GM12878 (cell line): Measurements from ENCODE around the gene NR6A1.

Experiments used
- ATF2 ChIP-seq: IDR thresholded peaks from 2 replicates; pipeline ENCODE4 v1.6.1; 2012; ENCODE audit warnings: low read length, inconsistent platforms
- CTCF ChIP-seq, 3 experiments: IDR thresholded peaks in 2 of 3; conservative IDR thresholded peaks in 1 of 3; 2 replicates each; pipeline ENCODE4 v1.5.1; 2011; ENCODE audit warnings: low read depth in 3 of 3, low read length in 3 of 3, mild to moderate bottlenecking in 3 of 3, control low read depth in 2 of 3, moderate library complexity in 2 of 3, inconsistent platforms in 1 of 3, mixed read lengths in 1 of 3; ENCODE audit not compliant: control insufficient read depth in 2 of 3, insufficient read depth in 1 of 3; ENCODE audit errors: extremely low read depth in 1 of 3
- EP300 ChIP-seq, 2 experiments: fragments of 150-350 bp in 1 of 2; IDR thresholded peaks; 2 replicates each; pipeline ENCODE4 v1.6.1; 2011 to 2012; ENCODE audit warnings: low read depth in 2 of 2, low read length in 2 of 2, borderline replicate concordance in 1 of 2, improper control_type of control experiment in 1 of 2, inconsistent platforms in 1 of 2; ENCODE audit not compliant: control insufficient read depth in 1 of 2
- TAF1 ChIP-seq: IDR thresholded peaks from 2 replicates; pipeline ENCODE4 v1.6.1; 2011; ENCODE audit warnings: mild to moderate bottlenecking, low read depth, low read length, borderline replicate concordance
- USF2 ChIP-seq: IDR thresholded peaks from 2 replicates; pipeline ENCODE4 v1.6.1; 2011; ENCODE audit warnings: low read depth, low read length, improper control_type of control experiment, borderline replicate concordance
- ZBTB33 ChIP-seq: fragments of 450-650 bp; IDR thresholded peaks from 2 replicates; pipeline ENCODE4 v1.6.1; 2017; ENCODE audit warnings: mild to moderate bottlenecking

GRCh38 chr9:124664143-124664542 lies 107.0 kb downstream of the NR6A1 start:
- TF ChIP-seq ZBTB33 (no peak), EP300 (IDR thresholded peaks at IDR 0.05; ENCODE audit: borderline replicate concordance in 1 of 2, control insufficient read depth in 1 of 2, low read depth in 2 of 2, low read length in 2 of 2) (no peak), USF2 (no peak), CTCF (IDR thresholded peaks at IDR 0.05 in 2 of 3, conservative IDR thresholded peaks at IDR 0.05 in 1 of 3; ENCODE audit: control insufficient read depth in 2 of 3, extremely low read depth in 1 of 3, insufficient read depth in 1 of 3, low read depth in 3 of 3, low read length in 3 of 3) (no peak), TAF1 (no peak), ATF2 (no peak)
